ENCODE results near the gene RAB42. TPM values are rescaled to one million over a fixed set of nuclear protein-coding genes. Genes with fewer than 3 reads are reported as not detected.

Gene RAB42
- total and polyA plus RNA-seq, 10 of the 15 experiments (the other 5 are each of a cell fraction or from before 2014, with no cell fraction given): 0.16 to 4.5 (median 0.49) TPM

DNA sequence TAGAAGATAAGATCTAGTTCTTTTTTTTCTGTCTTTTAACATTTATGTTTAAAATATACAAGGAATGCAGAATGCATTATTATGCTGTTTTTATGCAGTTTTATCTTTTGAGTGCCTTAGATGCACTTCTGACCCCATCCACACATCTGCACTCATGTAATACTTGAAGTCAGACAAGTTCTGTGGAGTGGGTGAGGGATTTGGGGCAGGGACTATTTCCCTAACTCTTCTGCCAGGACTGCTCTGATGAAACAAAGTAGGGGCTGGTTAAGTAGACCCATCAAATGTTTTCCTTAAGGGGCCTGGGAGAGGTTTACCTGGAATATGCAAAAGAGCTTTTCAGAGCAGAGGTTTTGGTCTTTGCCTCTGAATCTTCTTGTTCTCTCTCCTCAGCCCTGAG is 27.8 kb upstream of the RAB42 start (continued):
- TF ChIP-seq MXI1 (IDR thresholded peaks at IDR 0.05; ENCODE audit: low read depth, low read length) (no peak), SUPT20H (IDR thresholded peaks at IDR 0.05; ENCODE audit: borderline replicate concordance, control insufficient read depth, low read depth, low read length) (no peak), ZNF274 (IDR thresholded peaks at IDR 0.05; ENCODE audit: insufficient read depth, insufficient read length) (no peak), BCL11A (IDR thresholded peaks at IDR 0.05; ENCODE audit: low read depth, low read length) (no peak), SMARCA5 (IDR thresholded peaks at IDR 0.05) (no peak)

DNA sequence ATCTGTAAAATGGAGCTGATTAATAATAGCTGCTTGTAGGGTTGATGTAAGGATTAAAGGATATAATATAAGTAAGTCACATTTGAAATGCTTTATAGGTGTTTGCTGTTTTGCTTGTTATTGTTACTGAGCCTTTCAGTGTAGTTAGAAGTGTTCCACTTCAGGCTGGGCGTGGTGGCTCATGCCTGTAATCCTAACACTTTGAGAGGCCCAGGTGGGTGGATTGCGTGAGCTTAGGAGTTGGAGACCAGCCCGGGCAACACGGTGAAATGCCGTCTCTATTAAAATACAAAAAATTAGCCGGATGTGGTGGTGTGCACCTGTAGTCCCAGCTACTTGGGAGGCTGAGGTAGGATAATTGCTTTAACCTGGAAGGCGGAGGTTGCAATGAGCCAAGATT is 27.0 kb upstream of the RAB42 start:
- Histone ChIP-seq H3K4me2 (ENCODE audit: control insufficient read depth, insufficient read depth) (no peak overlapping the region), H3K4me3 (no peak overlapping the region), H3K9me3 (replicated peaks; ENCODE audit: control insufficient read depth, insufficient read depth, low read length) (no peaks in the 10 kb centered on the region), H2AFZ (ENCODE audit: control insufficient read depth, low read depth, low read length) (no peak overlapping the region), H3K79me2 (ENCODE audit: control insufficient read depth, insufficient read depth, low read length) (no peaks in the 10 kb centered on the region), H4K20me1 (ENCODE audit: control insufficient read depth, insufficient read depth) (no peaks in the 10 kb centered on the region), H3K27me3 (replicated peaks in 1 of 2; ENCODE audit: control insufficient read depth in 2 of 2, insufficient read depth in 2 of 2, low read length in 1 of 2) (no peaks in the 10 kb centered on the region), H3K36me3 (ENCODE audit: control insufficient read depth in 2 of 2, insufficient read depth in 2 of 2, low read length in 1 of 2) (peaks cover 10 to 21% of the 10 kb centered on the region in 2 experiments), H3K4me1 (ENCODE audit: control insufficient read depth, insufficient read depth, low read length) (no peaks in the 10 kb centered on the region), H3K27ac (ENCODE audit: control insufficient read depth, insufficient read depth) (no peak overlapping the region), H3K9ac (ENCODE audit: control insufficient read depth, insufficient read depth, low read length) (no peak overlapping the region)
- no peak for DNase-seq (ENCODE audit: low read depth, low spot score)
- in situ Hi-C loops (cut with MboI) (no loop called here), intact Hi-C loops (cut with micrococcal nuclease; ENCODE audit: unreplicated experiment) (no loop called here)
- POLR2A ChIA-PET: interaction anchor here (1.3 kb wide), 1 partner anchor 17 kb away, joined by 3 read pairs; no protein-coding TSS in a partner anchor
- RAD21 ChIA-PET (ENCODE audit: unreplicated experiment): no interaction called here
- WGBS (ENCODE audit: insufficient coverage, insufficient replicate concordance, low lambda C conversion rate, missing lambda C conversion rate): 98% methylated on average over 7 of the region's 7 CpGs
- no peak for FAIRE-seq
- ATAC-seq: no peak
- CTCF ChIA-PET: interaction anchor here (0.5 to 1.6 kb wide), 4 partner anchors 12 to 316 kb away, joined by 3 to 6 read pairs (median 4); no protein-coding TSS in a partner anchor
- SMC1A ChIA-PET (ENCODE audit: uncharacterized antibody, unreplicated experiment): interaction anchor here (0.8 to 1.5 kb wide), 5 partner anchors 12 to 38 kb away, joined by 3 to 5 read pairs (median 3); partner anchors contain the start of gene TRNAU1AP
- no TSS peak for BruUV-seq (replicated peaks)
- TF ChIP-seq ASH2L (IDR thresholded peaks at IDR 0.05; ENCODE audit: borderline replicate concordance, low read depth) (no peak), ESRRA (IDR thresholded peaks at IDR 0.05; ENCODE audit: low read length) (no peak), CBX5 (IDR thresholded peaks at IDR 0.05; ENCODE audit: low read depth) (no peak), RB1 (IDR thresholded peaks at IDR 0.05; ENCODE audit: borderline replicate concordance) (no peak), ZBED1 (IDR thresholded peaks at IDR 0.05; ENCODE audit: borderline replicate concordance) (no peak), EED (IDR thresholded peaks at IDR 0.05; ENCODE audit: low read depth) (no peak)
- TF ChIP-seq, protein P1, sequence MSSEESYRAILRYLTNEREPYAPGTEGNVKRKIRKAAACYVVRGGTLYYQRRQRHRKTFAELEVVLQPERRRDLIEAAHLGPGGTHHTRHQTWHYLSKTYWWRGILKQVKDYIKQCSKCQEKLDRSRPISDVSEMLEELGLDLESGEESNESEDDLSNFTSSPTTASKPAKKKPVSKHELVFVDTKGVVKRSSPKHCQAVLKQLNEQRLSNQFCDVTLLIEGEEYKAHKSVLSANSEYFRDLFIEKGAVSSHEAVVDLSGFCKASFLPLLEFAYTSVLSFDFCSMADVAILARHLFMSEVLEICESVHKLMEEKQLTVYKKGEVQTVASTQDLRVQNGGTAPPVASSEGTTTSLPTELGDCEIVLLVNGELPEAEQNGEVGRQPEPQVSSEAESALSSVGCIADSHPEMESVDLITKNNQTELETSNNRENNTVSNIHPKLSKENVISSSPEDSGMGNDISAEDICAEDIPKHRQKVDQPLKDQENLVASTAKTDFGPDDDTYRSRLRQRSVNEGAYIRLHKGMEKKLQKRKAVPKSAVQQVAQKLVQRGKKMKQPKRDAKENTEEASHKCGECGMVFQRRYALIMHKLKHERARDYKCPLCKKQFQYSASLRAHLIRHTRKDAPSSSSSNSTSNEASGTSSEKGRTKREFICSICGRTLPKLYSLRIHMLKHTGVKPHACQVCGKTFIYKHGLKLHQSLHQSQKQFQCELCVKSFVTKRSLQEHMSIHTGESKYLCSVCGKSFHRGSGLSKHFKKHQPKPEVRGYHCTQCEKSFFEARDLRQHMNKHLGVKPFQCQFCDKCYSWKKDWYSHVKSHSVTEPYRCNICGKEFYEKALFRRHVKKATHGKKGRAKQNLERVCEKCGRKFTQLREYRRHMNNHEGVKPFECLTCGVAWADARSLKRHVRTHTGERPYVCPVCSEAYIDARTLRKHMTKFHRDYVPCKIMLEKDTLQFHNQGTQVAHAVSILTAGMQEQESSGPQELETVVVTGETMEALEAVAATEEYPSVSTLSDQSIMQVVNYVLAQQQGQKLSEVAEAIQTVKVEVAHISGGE (CRISPR knock-in tag; IDR thresholded peaks at IDR 0.05): no peak
- TF ChIP-seq, protein P2, sequence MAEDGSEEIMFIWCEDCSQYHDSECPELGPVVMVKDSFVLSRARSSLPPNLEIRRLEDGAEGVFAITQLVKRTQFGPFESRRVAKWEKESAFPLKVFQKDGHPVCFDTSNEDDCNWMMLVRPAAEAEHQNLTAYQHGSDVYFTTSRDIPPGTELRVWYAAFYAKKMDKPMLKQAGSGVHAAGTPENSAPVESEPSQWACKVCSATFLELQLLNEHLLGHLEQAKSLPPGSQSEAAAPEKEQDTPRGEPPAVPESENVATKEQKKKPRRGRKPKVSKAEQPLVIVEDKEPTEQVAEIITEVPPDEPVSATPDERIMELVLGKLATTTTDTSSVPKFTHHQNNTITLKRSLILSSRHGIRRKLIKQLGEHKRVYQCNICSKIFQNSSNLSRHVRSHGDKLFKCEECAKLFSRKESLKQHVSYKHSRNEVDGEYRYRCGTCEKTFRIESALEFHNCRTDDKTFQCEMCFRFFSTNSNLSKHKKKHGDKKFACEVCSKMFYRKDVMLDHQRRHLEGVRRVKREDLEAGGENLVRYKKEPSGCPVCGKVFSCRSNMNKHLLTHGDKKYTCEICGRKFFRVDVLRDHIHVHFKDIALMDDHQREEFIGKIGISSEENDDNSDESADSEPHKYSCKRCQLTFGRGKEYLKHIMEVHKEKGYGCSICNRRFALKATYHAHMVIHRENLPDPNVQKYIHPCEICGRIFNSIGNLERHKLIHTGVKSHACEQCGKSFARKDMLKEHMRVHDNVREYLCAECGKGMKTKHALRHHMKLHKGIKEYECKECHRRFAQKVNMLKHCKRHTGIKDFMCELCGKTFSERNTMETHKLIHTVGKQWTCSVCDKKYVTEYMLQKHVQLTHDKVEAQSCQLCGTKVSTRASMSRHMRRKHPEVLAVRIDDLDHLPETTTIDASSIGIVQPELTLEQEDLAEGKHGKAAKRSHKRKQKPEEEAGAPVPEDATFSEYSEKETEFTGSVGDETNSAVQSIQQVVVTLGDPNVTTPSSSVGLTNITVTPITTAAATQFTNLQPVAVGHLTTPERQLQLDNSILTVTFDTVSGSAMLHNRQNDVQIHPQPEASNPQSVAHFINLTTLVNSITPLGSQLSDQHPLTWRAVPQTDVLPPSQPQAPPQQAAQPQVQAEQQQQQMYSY (CRISPR knock-in tag; IDR thresholded peaks at IDR 0.05): no peak
- TF ChIP-seq, protein P3, sequence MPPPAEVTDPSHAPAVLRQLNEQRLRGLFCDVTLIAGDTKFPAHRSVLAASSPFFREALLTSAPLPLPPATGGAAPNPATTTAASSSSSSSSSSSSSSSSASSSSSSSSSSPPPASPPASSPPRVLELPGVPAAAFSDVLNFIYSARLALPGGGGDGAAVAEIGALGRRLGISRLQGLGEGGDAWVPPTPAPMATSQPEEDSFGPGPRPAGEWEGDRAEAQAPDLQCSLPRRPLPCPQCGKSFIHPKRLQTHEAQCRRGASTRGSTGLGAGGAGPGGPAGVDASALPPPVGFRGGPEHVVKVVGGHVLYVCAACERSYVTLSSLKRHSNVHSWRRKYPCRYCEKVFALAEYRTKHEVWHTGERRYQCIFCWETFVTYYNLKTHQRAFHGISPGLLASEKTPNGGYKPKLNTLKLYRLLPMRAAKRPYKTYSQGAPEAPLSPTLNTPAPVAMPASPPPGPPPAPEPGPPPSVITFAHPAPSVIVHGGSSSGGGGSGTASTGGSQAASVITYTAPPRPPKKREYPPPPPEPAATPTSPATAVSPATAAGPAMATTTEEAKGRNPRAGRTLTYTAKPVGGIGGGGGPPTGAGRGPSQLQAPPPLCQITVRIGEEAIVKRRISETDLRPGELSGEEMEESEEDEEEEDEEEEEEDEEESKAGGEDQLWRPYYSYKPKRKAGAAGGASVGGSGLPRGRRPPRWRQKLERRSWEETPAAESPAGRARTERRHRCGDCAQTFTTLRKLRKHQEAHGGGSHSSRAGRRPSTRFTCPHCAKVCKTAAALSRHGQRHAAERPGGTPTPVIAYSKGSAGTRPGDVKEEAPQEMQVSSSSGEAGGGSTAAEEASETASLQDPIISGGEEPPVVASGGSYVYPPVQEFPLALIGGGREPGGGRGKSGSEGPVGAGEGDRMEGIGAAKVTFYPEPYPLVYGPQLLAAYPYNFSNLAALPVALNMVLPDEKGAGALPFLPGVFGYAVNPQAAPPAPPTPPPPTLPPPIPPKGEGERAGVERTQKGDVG (CRISPR knock-in tag; IDR thresholded peaks at IDR 0.05): no peak

All from GM12878 (cell line).